Glomerular endothelial cell (primary cell): Measurements from ENCODE around the gene ADAMTSL1. TPM values are rescaled to one million over a fixed set of nuclear protein-coding genes. Genes with fewer than 3 reads are reported as not detected.

Experiments used
- DNase-seq: peaks from one replicate; pipeline ENCODE4 v3.0.0-alpha.2; 2011; ENCODE audit warnings: low read depth, low spot score; ENCODE audit errors: extremely low read depth
- total RNA-seq: library from RNA; depleted of rRNA; stranded (reverse); fragments of >200 nt; gene quantifications from 2 replicates; pipeline ENCODE4 v1.2.3, GENCODE V29; 2015

Gene ADAMTSL1
- total RNA-seq, 1 donor from 2014 or later: 17.2 TPM

DNA sequence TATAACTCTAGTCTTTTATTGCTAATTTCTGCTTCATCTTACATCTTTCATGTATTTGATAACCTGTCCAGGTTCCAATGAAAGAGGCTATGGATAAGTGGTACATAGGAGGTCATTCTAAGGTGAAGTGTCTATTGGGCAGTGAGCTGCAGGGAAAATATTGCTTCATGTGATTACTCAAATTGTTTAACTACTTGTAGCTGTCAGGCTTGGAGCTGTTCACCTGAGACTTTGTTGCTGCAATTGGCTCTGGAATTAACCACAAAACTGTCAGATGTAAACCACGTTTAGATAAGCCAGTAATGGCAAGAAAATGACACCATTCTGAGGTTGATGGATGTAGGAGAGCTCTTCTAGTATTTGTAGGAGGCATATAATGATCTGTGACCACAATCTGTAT is 26.0 kb downstream of the ADAMTSL1 start:
- no peak for DNase-seq

DNA sequence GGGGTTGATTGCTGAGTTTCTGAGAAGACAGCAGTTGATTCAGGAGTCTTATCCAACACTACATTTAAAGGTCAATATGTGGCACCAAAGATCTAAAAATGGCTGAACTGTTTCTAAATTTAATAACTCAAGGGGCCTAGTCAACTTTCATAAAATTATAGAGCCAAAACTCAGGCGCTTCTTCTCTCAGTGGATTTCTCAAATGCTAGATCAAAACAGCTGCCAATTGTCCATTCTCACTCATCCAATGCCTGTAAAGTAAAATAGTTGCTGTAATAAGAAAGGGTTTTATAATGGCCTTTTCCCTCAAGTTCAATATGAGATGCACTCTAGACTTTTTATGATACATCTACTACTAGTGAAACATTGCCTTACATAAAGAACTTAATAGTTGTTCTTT is 26.5 kb downstream of the ADAMTSL1 start:
- DNase-seq: no peak

DNA sequence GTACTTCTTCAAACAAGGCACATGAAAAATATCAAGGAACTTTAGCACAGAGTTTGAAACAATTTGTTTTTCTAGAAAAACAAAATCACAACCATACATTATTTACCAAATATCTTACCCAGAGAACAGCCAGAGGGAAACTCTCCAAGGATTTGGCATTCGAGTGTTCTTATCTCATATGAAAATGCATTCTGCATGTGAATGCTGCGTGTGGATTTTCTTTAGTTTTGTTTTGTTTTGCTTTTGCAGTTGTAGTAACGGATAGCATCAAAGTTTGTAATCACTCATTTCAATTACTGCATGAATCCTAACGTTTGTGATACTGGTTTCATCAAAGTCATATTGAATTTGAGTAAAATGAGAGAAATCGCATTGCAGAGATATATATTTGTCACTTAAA is 28.0 kb downstream of the ADAMTSL1 start:
- no peak for DNase-seq

DNA sequence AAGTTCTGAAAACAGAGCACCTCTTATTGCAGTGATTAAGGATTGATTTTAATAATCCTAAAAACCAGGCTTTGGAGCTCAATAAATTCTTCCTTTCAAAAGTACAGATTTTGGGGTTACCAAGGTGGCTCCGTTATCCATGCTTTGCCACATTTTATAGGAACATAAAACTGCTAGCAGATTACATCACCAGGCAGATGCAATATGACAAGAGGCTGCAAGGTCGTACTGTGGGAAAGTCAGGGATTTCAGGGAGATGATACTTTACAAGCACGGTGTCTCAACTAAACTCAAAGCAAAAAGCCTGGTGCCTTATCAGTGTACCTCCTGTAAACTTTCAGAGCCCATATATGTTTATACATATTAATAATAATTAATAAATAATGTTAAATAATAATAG is 28.6 kb downstream of the ADAMTSL1 start:
- DNase-seq: no peak

DNA sequence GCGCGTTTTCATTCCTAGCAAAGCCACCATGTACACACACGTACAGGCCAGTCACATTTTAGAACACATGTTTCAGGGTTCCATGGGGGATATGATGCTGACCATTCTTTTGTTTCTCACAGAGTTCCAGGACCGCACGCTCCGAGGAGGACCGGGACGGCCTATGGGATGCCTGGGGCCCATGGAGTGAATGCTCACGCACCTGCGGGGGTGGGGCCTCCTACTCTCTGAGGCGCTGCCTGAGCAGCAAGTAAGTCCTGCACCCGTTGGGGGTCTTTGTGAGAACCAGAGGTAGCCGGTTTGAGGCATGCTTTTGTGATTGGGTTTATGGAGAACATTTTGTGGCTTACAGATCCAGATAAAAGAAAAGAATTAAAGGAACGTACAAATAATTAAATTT is 30.8 kb downstream of the ADAMTSL1 start:
- no peak for DNase-seq

DNA sequence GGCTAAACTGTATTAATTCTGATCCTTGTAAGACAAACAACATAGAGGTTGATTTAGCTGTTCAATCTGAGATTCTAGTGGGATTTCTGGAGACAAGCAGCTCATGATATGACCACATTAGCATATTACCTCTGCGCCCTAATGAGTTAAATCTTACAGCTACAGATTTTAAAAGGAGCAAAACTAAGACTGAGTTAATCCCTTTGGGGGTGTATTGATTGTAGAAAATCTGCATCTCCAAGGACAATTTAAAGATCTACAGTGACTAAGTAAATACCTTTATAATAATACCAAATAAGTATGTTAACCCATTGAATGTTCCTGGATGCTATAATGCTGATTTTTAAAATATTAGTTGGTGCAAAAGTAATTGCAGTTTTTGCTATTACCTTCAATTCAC is 33.2 kb downstream of the ADAMTSL1 start:
- no peak for DNase-seq

DNA sequence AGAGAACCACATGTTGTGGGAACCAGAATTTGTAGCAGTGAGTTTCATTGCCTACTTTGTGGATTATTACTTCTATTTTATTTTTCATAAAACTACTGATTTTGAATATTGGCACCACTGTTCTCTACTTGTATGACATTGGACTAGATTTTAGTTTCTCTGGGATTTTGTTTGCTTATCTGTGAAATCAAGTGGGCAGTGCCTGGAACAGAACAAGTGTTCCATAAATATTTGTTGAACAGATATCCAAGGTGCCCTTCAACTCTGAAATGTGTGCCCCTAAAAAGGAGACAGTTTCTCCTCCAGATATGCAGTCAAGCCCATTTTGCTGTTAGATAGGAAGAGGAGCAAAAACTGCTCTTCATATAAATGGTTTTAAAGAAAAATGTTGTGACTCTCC is 42.6 kb downstream of the ADAMTSL1 start:
- no peak for DNase-seq

DNA sequence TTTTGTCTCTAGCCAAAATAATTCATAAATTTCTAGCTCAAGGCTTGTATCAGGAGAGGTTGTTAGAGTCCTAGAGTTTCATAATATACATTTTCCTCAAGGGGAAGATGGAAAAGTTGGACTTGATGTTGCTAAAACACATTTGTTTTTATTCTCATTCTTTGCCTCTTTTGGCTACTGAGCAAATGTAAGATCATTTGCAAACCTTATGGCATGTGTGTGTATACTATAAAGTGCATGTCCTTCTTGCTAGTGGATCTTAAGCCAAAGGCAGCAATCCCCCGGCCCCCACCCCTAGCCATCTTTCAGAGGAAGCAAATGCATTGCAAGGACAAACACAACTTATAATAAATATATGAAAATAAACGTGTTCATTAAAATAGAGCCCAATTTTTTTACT is 43.0 kb downstream of the ADAMTSL1 start:
- no peak for DNase-seq

DNA sequence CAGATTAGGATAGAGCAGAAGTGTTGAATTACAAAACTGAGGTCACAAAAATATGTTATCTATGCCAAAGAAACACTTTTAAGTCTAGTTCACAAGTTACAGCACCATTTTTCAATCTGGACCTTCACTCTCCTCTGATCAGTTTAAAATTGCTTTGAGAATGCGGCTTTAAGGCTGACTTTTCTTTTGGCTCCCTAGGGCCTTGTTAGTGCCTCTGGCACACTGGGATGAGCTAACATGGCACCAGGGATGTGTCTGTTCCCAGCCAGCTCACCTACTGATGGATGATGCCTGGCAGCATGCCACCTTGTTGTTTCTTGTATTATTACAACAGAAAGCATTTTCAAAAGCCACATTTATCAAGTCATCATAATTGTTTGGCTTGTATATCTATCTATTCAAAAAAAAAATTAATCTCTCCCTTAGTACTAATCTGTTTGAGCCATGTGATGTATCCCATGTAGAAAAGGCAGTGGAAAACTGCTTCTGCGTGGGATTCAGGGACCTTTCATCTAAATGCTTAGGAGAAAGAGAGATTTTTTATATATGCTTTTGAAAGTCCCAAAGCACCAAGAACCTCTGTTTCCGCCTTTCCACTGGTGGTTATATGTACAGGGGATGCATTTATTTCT is 46.6 kb downstream of the ADAMTSL1 start:
- no peak for DNase-seq

DNA sequence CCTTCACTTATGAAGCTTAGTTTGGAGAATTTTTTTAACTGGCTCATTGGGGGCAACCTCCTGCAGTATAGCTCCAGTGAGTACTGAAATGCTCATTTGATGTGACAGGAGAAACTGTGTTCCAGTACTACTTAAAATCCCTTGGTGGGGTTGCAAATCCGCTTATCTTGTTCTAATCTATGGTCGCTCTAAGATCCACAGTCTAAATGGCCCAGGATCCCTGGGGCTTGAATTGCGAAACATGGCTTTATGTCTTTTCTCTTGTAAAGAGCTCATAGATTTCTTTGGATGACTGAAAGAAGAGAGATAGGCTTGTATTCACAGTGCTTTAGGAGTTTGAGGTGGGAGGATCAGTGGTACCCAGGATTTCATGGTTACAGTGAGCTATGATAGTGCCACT is 52.7 kb downstream of the ADAMTSL1 start:
- no peak for DNase-seq

DNA sequence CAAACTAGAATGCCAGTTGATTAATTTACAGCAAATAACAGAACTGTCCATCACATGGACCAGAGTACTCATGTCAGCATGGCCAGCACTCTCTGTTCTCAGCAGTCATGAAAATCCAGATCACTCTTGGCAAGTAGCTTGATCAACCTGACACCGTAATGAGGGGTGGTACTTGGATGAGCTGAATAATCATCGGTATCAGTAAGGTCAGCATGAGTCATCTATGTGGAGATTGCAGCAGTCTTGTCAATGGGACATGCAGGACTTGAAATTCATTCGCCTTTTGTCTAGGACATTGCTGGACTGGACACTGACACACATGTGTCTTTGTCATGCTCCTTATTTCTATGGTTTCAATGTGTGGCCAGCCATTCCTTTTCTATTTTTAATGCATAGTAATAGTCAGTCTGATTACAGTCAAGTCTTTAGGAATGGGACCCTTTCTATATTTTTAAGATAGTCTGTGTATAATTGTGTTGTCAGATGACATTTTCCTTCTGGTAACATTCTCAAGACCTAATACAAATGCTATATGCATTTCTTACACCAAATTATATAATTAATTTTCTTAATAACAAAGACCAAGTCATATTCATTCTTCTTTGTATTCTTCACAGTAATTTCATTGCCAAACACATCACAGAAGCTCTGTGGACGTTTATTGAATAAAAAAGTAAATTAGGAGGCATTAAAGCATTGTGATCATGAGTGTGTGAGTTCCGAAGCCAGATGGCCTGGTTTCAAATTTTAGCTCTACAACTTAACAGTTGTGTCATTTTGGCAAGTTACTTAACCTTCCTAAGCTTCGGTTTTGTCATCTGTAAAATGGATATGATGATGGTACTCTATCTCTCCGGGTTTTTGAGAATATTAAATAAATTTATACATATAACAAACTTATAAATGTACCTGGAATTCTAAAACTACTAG is 57.4 kb downstream of the ADAMTSL1 start:
- no peak for DNase-seq

DNA sequence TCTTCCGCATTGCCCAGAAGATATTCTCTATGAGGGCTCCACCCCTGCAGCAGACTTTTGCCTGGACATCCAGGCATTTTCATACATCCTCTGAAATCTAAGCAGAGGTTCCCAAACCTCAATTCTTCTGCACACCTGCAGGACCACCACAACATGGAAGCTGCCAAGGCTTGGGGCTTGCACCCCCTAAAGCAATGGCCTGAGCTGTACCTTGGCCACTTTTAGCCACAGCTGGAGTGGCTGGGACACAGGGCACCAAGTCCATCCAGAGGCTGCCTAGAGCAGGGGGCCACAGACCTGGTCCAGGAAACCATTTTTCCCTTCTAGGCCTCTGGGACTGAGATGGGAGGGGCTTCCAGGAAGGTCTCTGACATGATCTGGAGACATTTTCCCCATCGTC is 60.7 kb downstream of the ADAMTSL1 start:
- no peak for DNase-seq

DNA sequence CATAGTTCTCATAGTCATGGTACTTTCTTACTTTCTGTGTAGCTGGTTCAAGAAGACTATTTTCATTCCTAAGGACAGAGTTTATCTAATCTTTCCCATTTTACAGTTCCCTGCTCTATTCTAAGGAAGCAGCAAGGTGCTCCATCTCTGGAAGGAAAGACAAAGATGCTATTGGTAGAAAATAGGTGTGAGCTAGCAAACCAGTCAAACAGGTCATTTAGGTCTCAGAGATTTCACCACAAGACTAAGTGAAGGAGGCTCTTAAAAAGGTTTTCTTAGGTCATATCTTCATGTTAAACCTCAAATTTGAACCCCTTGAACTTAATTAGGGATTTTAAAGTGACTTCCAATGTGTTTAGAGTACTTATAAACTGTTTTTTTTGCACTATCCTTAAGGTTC is 62.6 kb downstream of the ADAMTSL1 start:
- no peak for DNase-seq

DNA sequence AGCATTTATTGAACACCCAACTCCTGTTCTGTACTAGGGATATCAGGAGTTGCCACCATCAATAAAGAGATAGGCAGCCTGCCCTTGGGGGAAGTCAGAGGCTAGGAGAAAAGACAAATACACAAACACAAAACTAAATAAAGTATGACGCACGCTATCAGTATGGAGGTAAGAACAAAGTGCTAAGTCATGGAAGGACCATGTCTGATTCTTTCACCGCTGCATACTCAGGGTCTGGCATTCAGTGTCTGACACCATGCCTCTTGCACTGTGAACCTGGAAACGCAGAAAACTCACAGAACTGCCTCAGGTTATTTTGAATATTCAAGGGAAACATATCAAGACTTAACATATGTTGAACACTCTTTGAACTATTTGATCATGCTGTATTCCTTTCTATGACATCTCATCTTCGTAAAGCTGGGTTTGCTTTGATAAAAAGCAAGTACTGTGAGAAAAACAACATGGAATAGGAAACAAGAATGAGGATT is 65.3 kb downstream of the ADAMTSL1 start:
- DNase-seq: no peak

DNA sequence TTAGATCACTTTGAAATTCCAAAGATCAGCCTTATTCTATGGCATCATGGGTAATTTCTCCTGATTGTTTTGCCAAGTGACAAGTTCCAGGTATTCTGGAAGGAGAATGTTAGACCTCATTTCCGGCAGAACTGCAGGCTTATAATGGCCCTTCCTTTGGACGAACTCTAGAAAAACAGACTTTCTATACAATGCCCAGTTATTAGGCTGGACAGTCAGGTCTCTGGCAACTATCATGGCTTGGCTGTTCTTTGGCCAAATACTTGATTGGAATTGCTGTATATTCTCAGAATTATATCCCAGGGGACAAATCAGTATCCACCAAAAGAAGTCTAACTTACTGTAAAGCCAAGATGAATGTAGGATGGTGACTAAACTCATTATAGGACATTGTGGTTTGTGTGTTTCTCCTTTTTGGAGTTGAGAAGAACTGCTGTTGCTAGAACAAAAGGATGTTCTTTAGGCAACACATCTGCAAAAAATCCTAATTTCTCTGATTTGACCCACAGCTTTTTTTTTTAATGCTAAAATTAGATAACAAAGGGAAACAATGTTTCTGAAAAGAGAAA is 69.0 kb downstream of the ADAMTSL1 start:
- no peak for DNase-seq

DNA sequence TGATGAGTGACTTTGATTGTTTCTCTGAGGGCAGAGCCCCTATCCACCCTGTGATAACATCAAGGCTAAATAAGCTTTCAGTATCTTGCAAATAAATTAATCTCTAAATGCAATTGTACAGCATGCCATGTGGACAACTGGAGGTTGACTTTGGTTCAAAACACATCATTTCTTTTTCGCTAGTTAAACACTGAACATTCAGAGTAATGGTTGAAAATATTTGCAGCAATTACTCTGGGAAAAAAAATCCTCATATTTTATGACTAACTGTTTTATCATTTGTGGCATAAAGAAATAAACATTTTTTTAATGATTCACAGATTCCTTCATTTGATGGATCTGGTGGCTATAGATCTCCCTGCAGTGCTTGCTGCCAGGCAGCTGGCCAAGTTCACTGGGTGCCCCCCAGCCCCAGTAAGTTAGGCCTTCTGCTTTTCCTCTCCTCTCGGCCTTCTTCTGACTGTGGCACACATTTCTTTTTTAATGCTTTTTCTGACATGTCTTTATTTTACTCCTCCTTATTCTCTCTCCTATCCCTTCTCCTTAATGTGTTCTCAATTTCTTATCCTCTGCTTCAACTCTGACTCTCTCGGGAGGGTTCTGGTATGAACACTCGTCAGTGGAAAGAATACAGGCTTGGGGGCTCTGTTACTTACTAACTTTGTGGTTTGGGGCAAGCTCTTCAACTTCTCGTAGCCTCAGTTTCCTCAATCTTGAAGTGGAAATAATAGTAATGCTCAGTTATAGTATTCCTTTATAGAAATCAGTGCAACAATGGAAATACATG is 69.6 kb downstream of the ADAMTSL1 start:
- DNase-seq: no peak

DNA sequence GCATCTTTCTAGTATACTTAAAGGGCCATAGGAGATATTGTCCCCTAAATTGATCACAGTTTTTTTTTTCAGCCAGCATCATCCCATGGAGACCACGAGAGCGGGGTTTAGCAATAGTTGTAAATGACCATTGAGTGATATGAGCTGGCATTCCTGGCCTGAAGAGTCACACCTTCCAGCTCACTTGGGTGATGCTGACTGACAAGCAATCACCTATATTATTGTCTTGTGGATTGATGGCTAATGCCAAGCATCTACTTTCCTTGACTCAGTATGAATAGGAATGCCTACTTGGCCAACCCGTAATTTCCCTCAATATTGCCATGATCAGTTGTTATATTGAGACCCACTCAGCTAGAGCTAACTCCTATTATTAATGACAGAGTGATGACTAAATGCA is 70.5 kb downstream of the ADAMTSL1 start:
- DNase-seq: no peak

DNA sequence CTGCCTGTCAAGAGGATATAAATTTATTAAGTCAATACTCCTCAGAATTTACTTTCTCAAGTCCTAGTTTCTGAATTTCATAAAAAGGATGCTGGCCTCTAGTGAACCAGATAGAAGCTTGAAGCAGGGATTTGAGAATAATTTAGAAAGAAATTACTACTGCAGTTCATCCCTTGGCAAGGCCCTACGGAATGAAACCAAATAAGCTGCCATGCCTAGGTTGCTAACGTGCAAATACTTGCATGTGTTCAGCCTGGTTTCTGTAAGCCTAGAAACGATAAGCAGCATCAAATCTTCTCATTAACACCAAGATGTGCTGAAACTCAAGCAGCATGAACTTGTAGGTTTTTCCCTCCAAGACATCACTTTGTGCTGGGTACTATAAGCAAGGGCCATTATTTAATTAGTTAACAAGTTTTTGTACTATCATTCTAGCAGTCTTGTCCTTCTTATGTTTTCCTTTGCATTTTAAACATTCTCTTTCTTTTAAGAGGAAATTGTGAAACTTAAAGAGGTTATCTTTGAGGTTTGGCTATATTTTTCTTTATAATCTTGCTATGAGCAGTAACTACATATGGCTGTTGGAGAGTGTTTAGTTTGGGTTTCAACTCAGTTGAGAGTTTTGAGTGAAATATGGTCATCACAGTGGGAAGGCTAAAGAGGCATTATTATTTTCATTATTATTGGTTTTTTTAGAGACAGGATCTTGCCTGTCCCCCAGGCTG is 71.8 kb downstream of the ADAMTSL1 start:
- DNase-seq: no peak

DNA sequence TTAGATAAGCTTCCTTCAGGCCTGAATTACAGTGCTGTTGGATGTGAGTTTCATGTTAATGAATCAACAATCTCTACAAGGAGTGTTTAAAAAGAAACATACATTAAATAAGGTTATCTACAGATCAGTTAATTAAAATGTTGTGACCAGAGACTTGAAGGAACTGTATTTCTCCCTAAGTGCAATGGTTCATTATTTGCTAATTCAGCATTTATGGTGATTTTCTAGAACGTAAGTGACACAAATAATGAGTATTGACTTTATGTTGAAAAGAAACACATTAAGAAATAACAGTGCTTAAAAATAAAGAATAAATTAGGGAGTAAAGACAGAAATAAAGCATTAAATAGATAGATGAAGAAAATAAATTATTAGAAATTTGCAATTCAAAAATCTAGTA is 74.5 kb downstream of the ADAMTSL1 start:
- DNase-seq: no peak

DNA sequence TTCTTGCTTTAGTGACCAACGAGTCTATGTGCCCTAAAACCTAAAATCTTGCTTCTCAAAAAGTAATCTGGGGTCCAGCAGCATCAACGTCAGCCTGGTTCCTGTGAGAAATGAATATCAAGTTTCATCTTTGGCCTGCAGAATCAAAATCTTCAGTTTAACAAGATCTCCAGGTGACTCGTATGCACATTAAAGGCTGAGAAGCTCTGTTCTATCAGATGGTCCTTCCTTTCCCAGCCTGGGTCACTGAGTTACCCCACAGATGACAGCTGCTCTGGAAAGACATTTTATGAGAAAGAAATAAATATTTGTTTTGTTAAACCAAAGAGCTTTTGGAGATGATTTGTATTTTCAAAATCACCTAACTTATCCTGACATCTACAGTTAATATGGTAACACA is 75.8 kb downstream of the ADAMTSL1 start:
- no peak for DNase-seq
